Measurements from ENCODE around the gene SGSM1. TPM values are rescaled to one million over a fixed set of nuclear protein-coding genes. Genes with fewer than 3 reads are reported as not detected.
"Not testable (repeated sequence)": the region's sequence is repeated elsewhere in the genome, so short reads cannot be mapped to it uniquely, and the experiment has no call there.

SGSM1 gene
- total RNA-seq, 2 experiments from 2014 or later = 0.12 to 0.15 TPM

DNA sequence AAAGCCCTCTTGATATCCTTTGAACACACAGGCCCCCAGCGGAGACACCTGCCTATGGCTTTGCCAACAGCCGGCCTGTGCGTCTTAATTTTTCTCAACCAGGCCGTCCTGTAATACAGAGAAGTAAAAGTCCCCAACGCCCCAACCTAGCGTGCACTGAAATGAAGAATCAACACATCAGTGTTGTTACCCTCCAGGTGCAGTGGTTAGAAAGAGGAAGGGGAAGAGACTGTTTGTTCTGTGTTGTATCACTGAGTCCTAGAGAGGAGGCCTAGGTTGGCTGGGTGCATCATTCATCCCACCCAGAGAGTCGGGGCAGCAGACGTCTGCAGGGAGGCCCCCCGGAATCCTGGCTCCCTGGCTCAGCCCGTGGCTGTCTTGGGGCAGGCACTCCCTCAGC lies 25.7 kb downstream of the SGSM1 start:
- H3K4me1 Mint-ChIP-seq = no peaks in the 10 kb centered on the region

DNA sequence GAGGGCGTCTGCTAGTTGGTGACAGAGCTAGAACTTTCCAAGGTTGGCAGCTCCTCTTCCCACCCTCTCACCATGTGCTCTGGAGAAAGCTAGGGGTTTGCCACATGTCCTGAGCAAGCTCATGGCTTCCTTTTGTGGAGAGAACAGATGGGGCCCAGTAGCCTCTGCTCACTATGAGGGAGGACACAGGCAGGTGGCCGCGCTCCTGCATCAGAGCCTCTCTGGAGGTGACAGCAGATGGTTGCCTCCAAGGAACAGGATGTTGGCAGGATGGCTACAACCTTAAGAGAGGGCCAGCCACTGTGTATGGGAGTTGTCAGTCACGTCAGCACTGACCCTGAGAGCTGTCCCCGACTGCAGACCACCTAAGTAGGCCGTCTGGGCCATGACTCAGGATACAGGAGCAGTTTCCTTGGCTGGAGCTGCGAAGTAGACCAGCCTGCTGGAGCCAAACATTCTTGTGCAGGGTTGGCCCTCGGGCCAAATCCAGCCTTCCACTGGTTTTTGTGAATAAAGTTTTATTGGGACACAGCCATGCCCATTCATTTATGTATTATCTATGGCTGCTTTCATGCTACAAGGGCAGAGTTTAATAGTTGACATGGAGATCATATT lies 28.0 kb downstream of the SGSM1 start:
- ChIA-PET CTCF (interaction anchor here (0.6 kb wide), 1 partner anchor 23 kb away, joined by 3 read pairs; no protein-coding TSS in a partner anchor), POLR2A (interaction anchor here (0.6 kb wide), 1 partner anchor 15 kb away, joined by 4 read pairs; no protein-coding TSS in a partner anchor)
- H3K36me3 Mint-ChIP-seq (ENCODE audit: low read depth) = no peaks in the 10 kb centered on the region
- no peaks in the 10 kb centered on the region for H3K9me3 Mint-ChIP-seq
- no peaks in the 10 kb centered on the region for H3K27me3 Mint-ChIP-seq
- H3K4me3 Mint-ChIP-seq = no peak overlapping the region
- DNase-seq = no peak
- no peak overlapping the region for H3K27ac Mint-ChIP-seq
- H3K4me1 Mint-ChIP-seq = peaks cover 3% of the 10 kb centered on the region

More for the DNA sequence above, 25.7 kb downstream of the SGSM1 start:
- no peak overlapping the region for H3K4me3 Mint-ChIP-seq
- POLR2A ChIA-PET = no interaction called here
- no peak overlapping the region for H3K27ac Mint-ChIP-seq
- no peak for DNase-seq
- CTCF ChIA-PET = no interaction called here
- H3K27me3 Mint-ChIP-seq = no peaks in the 10 kb centered on the region
- H3K36me3 Mint-ChIP-seq (ENCODE audit: low read depth) = no peaks in the 10 kb centered on the region
- no peaks in the 10 kb centered on the region for H3K9me3 Mint-ChIP-seq

DNA sequence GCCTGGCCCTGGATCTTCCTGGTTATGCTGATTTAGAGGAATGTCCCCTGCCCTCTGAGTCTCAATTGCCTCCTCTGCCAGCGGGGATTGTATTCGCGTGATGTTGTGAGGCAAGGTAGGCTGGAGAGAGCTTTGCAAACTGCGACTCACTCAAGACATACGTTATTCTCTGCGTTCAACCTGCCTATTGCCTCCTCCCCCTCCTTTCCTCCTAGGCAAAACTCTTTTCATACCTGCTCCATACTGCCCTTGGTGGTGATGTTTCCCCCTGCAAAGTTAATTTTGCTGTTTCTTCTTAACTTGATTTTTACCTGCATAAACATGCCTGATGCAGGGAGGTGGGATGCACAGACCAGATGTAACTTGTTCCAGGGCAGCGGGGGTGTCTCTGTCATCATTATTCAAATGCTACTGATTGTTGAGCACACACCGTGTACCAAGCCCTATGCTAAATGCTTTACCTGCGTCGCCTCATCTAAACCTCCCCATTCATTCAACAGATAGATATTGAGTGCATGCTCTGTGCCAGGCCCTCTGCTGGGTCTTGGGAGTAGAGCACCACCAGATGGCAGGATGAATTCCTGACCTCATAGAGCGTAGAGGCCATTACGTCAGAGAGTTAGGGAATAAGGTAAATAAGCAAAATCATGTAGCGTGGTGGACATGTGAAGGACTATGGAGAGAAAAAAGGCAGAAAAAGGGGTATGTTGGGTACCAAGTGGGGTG lies 29.0 kb downstream of the SGSM1 start:
- ChIA-PET CTCF (no interaction called here), POLR2A (no interaction called here)
- no peaks in the 10 kb centered on the region for H3K27me3 Mint-ChIP-seq
- H3K36me3 Mint-ChIP-seq (ENCODE audit: low read depth) = no peaks in the 10 kb centered on the region
- peaks cover 3% of the 10 kb centered on the region for H3K4me1 Mint-ChIP-seq
- no peaks in the 10 kb centered on the region for H3K9me3 Mint-ChIP-seq
- no peak overlapping the region for H3K27ac Mint-ChIP-seq
- no peak overlapping the region for H3K4me3 Mint-ChIP-seq
- peak; percentile 11 for DNase-seq

DNA sequence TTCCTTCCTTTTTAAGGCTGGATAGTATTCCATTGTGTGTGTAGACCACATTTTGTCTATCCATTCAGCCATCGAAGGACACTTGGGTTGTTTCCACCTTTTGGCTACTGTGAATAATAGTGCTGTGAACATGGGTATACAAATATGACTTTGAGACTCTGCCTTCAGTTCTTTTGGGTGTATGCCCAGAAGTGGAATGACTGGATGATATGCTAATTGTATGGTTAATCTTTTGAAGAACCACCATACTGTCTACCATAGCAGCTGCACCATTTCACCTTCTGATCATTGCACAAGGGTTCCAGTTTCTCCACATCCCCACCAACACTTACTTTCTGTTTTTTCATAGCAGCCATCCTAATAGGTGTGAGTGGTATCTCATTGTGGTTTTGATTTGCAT lies 30.3 kb downstream of the SGSM1 start:
- no peak overlapping the region for H3K4me3 Mint-ChIP-seq
- no peaks in the 10 kb centered on the region for H3K27me3 Mint-ChIP-seq
- no peak for DNase-seq
- H3K4me1 Mint-ChIP-seq = peaks cover 3% of the 10 kb centered on the region
- H3K9me3 Mint-ChIP-seq = no peaks in the 10 kb centered on the region
- ChIA-PET CTCF (no interaction called here), POLR2A (no interaction called here)
- no peak overlapping the region for H3K27ac Mint-ChIP-seq
- no peaks in the 10 kb centered on the region for H3K36me3 Mint-ChIP-seq (ENCODE audit: low read depth)

DNA sequence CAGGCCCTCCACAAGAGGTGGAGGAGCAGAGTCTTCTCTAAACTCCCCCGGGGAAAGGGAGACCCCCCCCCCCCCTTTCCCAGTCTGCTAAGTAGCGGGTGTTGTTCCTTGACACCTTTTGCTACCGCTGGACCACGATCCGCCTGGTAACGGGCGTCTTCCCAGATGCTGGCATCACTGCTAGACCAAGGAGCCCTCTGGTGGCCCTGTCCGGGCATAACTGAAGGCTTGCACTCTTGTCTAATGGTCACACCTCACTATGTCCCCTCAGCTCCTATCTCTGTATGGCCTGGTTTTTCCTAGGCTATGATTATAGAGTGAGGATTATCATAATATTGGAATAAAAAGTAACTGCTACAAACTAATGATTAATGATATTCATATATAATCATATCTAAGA lies 31.5 kb downstream of the SGSM1 start:
- DNase-seq; H3K27ac Mint-ChIP-seq; H3K4me3 Mint-ChIP-seq; H3K36me3 Mint-ChIP-seq (ENCODE audit: low read depth); H3K9me3 Mint-ChIP-seq; H3K27me3 Mint-ChIP-seq; H3K4me1 Mint-ChIP-seq: not testable (repeated sequence)
- CTCF ChIA-PET = interaction anchor here (0.6 kb wide), 1 partner anchor 8 kb away, joined by 5 read pairs; no protein-coding TSS in a partner anchor
- POLR2A ChIA-PET = interaction anchor here (0.6 kb wide), 1 partner anchor 277 kb away, joined by 3 read pairs; no protein-coding TSS in a partner anchor

DNA sequence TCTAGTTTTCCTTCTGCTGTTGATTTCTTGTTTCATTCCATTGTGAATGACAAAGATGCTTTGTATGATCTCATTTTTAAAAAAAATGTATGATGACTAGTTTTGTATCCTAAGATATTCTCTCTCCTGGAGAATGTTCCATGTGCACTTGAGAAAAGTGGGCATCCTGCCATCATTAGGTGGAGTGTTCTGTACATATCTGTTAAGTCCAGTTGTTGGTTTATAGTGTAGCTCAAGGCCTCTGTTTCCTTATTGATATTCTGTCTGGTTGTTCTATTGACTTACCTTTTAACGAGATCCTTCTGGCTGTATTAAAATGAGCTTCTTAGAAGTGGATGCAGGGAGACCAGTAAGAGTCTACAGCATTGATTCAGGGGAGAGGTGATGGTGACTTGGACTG lies 35.2 kb downstream of the SGSM1 start:
- CTCF ChIA-PET = interaction anchor here (0.6 kb wide), 1 partner anchor 159 kb away, joined by 3 read pairs; no protein-coding TSS in a partner anchor
- Mint-ChIP-seq H3K4me3 (no peak overlapping the region), H3K4me1 (peaks cover 11% of the 10 kb centered on the region), H3K27me3 (no peaks in the 10 kb centered on the region), H3K27ac (no peak overlapping the region), H3K9me3 (no peaks in the 10 kb centered on the region), H3K36me3 (ENCODE audit: low read depth) (no peaks in the 10 kb centered on the region)
- POLR2A ChIA-PET = no interaction called here
- DNase-seq = no peak

DNA sequence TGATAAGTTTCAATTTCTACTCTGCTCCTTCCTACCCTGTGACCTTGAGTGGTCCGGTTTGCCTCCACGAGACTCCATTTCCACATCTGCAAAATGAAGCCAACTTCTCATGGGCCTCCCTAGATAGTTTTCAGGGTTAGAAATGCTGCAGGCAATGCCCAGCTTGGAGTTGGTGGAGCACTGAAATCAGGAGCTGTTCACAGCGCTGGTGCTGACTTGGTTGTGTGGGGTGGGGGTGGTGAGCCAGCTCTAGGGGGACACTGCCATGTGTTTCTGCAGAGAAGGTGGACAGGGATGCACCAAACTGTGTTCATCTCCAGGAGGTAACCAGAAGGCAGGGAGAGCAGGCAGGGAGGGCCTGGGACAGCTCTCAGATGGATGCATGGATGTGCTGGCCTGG lies 37.0 kb downstream of the SGSM1 start:
- ChIA-PET POLR2A (no interaction called here), CTCF (interaction anchor here (0.5 to 0.8 kb wide), 2 partner anchors 14 to 19 kb away, joined by 3 to 4 read pairs; no protein-coding TSS in a partner anchor)
- H3K4me3 Mint-ChIP-seq = no peak overlapping the region
- no peaks in the 10 kb centered on the region for H3K27me3 Mint-ChIP-seq
- H3K27ac Mint-ChIP-seq = no peak overlapping the region
- DNase-seq = no peak
- H3K4me1 Mint-ChIP-seq = peaks cover 11% of the 10 kb centered on the region
- H3K36me3 Mint-ChIP-seq (ENCODE audit: low read depth) = no peaks in the 10 kb centered on the region
- no peaks in the 10 kb centered on the region for H3K9me3 Mint-ChIP-seq

DNA sequence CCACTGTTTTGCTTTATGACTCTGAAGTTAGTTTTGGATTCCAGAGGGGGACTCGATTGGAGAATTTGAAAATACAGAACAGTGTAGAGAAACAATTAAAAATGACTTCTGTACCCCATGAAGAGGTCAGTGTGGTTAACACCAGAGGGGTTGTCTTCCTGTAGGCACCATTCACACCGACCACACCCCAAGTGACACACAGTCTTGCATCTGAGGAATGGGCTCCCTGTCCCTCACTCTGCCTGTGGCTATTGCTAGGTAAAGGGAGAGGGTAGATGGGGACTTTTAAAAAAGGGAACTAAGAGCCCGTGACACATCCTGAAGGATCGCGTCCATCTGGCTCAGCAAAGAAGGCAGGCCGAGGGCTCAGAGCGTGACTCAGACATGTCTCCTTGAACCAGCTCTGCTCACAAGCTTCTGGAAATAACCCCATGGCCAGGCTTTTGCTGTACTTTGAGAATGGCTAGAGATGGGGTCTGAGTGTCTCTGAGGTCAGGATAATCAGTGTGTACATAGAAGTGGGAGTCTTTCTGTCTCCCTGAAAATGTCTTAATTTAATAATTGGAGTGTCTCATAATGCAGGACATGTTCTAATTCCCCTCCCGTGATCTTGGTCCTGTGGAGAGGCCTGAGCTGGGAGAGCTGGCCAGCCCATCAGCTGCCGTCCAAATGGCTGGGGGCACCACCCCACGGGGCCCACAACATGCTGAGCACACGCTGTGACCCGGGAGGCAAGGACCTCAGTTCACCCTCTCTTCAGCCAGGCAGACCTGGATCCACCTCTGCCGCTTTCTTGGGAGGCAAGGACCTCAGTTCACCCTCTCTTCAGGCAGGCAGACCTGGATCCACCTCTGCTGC lies 39.3 kb downstream of the SGSM1 start:
- ChIA-PET CTCF (no interaction called here), POLR2A (no interaction called here)
- H3K36me3 Mint-ChIP-seq (ENCODE audit: low read depth) = no peaks in the 10 kb centered on the region
- no peaks in the 10 kb centered on the region for H3K27me3 Mint-ChIP-seq
- H3K9me3 Mint-ChIP-seq = no peaks in the 10 kb centered on the region
- no peak overlapping the region for H3K27ac Mint-ChIP-seq
- H3K4me3 Mint-ChIP-seq = no peak overlapping the region
- H3K4me1 Mint-ChIP-seq = peaks cover 8% of the 10 kb centered on the region
- no peak for DNase-seq

DNA sequence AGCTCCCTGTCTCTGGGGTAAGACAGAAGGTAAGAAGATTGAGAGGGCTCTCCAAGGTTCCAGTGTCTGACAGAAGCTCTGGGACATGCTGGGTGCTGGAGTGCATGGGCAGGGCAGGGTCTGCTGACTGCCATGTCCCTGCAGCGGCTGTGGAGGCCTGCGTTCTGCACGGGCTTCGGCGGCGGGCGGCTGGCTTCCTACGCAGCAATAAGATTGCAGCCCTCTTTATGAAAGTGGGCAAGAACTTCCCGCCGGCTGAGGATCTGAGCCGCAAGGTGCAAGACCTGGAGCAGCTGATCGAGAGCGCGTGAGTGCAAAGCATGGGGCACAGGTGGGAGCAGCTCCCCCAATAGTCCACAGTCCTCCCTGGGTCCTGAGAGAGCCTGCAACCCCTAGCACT lies 41.5 kb downstream of the SGSM1 start:
- Mint-ChIP-seq H3K36me3 (ENCODE audit: low read depth) (no peaks in the 10 kb centered on the region), H3K27ac (no peak overlapping the region), H3K9me3 (no peaks in the 10 kb centered on the region), H3K4me1 (peaks cover 9% of the 10 kb centered on the region), H3K4me3 (no peak overlapping the region), H3K27me3 (no peaks in the 10 kb centered on the region)
- CTCF ChIA-PET = no interaction called here
- POLR2A ChIA-PET = no interaction called here
- DNase-seq = no peak

DNA sequence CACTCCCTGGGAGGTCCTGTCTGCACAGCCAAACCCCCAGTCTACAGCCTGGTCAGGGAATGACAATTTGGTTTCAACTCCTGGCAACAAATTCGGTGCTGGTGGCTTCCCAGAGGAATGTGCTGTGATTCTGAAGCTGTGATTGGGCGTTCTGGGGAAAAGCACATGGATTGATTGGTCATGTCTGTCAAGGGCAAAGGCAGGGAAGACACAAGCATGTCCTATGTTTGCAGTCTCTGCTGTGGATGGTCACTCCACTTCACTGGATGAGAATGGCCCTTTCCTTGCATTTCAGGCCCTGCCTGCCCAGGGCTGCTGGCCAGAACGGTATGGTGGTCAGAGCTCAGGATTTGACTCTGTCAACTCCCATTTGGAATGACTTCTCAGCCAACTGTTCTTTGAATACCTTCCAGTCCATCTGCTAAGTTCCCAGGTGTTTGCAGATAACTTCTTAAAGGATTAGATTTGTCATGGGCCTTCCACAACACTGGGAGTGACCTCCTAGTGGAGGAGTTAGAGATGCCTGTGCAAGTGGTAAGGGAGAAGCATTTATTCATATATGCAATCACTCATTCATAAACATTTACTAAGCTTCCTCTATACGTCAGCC lies 42.7 kb downstream of the SGSM1 start:
- peaks cover 9% of the 10 kb centered on the region for H3K4me1 Mint-ChIP-seq

DNA sequence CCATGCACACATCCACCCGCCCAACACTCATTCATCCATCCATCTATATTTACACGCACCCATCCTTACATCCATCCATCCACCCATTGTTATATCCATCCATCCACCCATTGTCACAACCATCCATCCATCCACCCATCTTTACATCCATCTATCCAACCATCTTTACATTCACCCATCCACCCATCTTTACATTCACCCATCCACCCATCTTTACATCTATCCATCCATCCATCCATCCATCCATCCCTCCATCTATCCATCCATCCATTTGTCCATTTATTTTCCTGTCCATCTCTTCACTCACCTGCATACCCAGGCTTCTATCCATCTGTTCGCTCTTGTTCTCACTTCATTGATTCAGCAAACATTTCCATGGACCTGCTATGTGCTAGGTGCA lies 49.8 kb downstream of the SGSM1 start:
- peaks cover 1% of the 10 kb centered on the region for H3K4me1 Mint-ChIP-seq
- ChIA-PET POLR2A (no interaction called here), CTCF (no interaction called here)
- no peaks in the 10 kb centered on the region for H3K36me3 Mint-ChIP-seq (ENCODE audit: low read depth)
- no peaks in the 10 kb centered on the region for H3K27me3 Mint-ChIP-seq
- no peak for DNase-seq
- no peak overlapping the region for H3K4me3 Mint-ChIP-seq
- H3K27ac Mint-ChIP-seq = no peak overlapping the region
- H3K9me3 Mint-ChIP-seq = no peaks in the 10 kb centered on the region

More for the DNA sequence above, 42.7 kb downstream of the SGSM1 start:
- no peaks in the 10 kb centered on the region for H3K9me3 Mint-ChIP-seq
- no peaks in the 10 kb centered on the region for H3K27me3 Mint-ChIP-seq
- H3K27ac Mint-ChIP-seq = no peak overlapping the region
- no peaks in the 10 kb centered on the region for H3K36me3 Mint-ChIP-seq (ENCODE audit: low read depth)
- H3K4me3 Mint-ChIP-seq = no peak overlapping the region
- ChIA-PET POLR2A (no interaction called here), CTCF (interaction anchor here (1.5 to 1.6 kb wide), 2 partner anchors 45 to 76 kb away, joined by 4 to 5 read pairs; no protein-coding TSS in a partner anchor)
- DNase-seq = no peak

DNA sequence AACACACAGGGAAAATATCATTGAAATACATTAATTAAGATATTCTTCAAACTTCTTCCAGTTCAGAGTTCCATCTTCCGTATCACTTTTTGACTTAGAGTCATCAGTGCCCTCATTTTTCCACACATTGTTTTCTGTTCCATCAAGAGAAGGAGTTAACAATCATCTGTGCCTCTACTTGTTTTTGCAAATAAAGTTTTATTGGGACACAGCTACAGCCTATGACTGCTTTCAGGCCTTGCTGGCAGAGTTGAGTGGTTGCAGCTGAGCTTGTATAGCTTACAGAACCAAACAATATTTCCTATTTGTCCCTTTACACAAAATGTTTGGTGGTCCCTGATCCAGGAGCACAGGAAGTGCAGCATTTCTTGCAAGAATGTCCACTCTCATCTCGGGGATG lies 51.6 kb downstream of the SGSM1 start:
- DNase-seq = no peak
- Mint-ChIP-seq H3K4me1 (no peaks in the 10 kb centered on the region), H3K36me3 (ENCODE audit: low read depth) (no peaks in the 10 kb centered on the region), H3K27me3 (no peaks in the 10 kb centered on the region), H3K27ac (no peak overlapping the region), H3K4me3 (no peak overlapping the region), H3K9me3 (no peaks in the 10 kb centered on the region)
- ChIA-PET POLR2A (no interaction called here), CTCF (interaction anchor here (0.6 to 1.2 kb wide), 5 partner anchors 10 to 531 kb away, joined by 3 to 4 read pairs (median 3); no protein-coding TSS in a partner anchor)

All from activated CD4-positive, alpha-beta T cell treated with anti-CD3 and anti-CD28 coated beads, Interleukin-2, amount 10 ng/mL, durations not matched to agents 7 days and 5 days (primary cell).